ENCODE data around the gene GAL.

GAL gene

DNA sequence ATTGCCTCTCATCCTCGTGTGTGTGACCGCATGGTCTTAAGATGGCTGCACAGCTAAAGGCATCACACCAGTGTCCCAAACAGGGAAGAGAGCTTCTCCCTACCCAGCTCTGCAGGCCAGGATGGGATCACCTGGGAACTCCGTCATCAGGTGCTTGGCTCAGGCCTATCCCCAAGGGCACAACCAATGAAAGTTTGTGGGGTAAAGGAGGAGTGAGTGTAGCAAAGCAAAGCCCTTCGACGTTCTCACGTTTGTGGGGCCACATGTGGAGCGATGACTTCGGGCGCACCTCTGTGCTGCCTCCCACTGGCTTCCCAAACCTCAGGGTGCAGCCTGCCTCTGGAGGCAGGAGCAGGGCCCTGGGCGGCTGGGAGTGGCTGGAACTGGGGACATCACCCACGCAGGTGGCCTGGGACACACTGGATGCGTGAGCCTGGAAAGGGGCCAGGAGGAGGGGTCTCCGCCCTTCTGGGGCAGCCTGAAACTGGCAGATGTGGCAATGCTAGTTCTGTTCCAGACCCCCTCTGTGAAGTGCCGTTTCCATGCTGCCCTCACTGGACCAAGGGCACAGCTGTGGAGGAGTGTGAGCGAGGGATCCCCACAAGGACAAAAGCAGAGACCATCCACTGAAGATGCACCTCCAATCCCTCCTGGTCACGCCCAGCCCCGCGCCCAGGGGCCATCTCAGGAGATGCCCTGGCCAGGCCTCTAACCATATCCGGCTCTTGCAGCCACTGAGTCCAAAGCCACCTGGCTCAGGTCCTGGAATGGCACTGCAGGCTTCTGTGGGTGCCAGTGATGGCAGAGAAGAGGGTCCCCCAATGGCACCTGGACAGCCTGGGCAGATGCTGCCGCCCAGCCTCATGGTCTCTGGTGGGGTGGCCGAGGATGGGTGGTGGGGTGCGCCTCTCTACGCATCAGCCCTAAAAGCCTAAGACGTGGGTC lies 30.6 kb upstream of the GAL start:
- TF ChIP-seq, protein P1, sequence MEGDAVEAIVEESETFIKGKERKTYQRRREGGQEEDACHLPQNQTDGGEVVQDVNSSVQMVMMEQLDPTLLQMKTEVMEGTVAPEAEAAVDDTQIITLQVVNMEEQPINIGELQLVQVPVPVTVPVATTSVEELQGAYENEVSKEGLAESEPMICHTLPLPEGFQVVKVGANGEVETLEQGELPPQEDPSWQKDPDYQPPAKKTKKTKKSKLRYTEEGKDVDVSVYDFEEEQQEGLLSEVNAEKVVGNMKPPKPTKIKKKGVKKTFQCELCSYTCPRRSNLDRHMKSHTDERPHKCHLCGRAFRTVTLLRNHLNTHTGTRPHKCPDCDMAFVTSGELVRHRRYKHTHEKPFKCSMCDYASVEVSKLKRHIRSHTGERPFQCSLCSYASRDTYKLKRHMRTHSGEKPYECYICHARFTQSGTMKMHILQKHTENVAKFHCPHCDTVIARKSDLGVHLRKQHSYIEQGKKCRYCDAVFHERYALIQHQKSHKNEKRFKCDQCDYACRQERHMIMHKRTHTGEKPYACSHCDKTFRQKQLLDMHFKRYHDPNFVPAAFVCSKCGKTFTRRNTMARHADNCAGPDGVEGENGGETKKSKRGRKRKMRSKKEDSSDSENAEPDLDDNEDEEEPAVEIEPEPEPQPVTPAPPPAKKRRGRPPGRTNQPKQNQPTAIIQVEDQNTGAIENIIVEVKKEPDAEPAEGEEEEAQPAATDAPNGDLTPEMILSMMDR (IDR thresholded peaks at IDR 0.05; ENCODE audit: low read depth, low read length) = no peak
- no peak for TF ChIP-seq EZH2phosphoT487 (IDR thresholded peaks at IDR 0.05; ENCODE audit: low read depth)
- H3K27ac ChIP-seq (ENCODE audit: low read length) = no peak overlapping the region
- H3K4me1 ChIP-seq (ENCODE audit: low read length) = peaks cover 12% of the 10 kb centered on the region
- peaks cover 8% of the 10 kb centered on the region; the same call in 1 of the 2 replicates for H3K27me3 ChIP-seq (ENCODE audit: low read depth, low read length)
- no peaks in the 10 kb centered on the region for H3K79me2 ChIP-seq (ENCODE audit: low read length)
- H3K4me3 ChIP-seq (ENCODE audit: low read length) = no peak overlapping the region
- no peaks in the 10 kb centered on the region for H4K20me1 ChIP-seq (ENCODE audit: insufficient read depth, low read length)
- H3K4me2 ChIP-seq (ENCODE audit: low read length) = no peak overlapping the region
- peaks cover 6% of the 10 kb centered on the region; the same call in 1 of the 2 replicates for H3K9me3 ChIP-seq (ENCODE audit: insufficient read depth, low read length)
- H3K36me3 ChIP-seq (replicated peaks; ENCODE audit: low read depth, low read length) = no peaks in the 10 kb centered on the region
- H2AFZ ChIP-seq (ENCODE audit: low read depth, low read length) = no peak overlapping the region
- H3K9ac ChIP-seq (ENCODE audit: low read length) = no peak overlapping the region

DNA sequence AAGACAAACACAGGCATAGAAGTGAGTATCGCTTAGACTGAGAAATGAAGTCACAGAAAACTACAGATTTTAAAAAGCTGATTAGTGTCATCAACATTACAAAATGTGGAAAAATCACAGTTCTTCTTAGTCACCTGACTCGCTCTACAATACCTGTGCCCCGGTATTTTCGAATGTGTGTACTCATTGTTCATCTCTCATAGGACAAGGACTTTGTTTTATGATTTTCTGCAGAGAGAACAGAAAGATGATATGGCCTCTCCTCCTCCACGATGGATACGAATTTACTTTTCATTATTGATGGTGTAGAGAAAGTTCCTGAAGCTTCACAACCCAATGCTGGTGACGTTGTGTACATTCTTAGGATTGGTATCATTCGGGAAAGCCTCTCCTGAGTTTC lies 29.4 kb upstream of the GAL start:
- no peak overlapping the region for H3K4me2 ChIP-seq (ENCODE audit: low read length)
- H4K20me1 ChIP-seq (ENCODE audit: insufficient read depth, low read length) = no peaks in the 10 kb centered on the region
- no peaks in the 10 kb centered on the region for H3K36me3 ChIP-seq (replicated peaks; ENCODE audit: low read depth, low read length)
- peaks cover 12% of the 10 kb centered on the region for H3K4me1 ChIP-seq (ENCODE audit: low read length)
- peaks cover 6% of the 10 kb centered on the region for H3K27me3 ChIP-seq (ENCODE audit: low read depth, low read length)
- no peak for TF ChIP-seq EZH2phosphoT487 (IDR thresholded peaks at IDR 0.05; ENCODE audit: low read depth)
- TF ChIP-seq, protein P1 (IDR thresholded peaks at IDR 0.05; ENCODE audit: low read depth, low read length) = no peak
- no peak overlapping the region for H3K9ac ChIP-seq (ENCODE audit: low read length)
- no peak overlapping the region for H2AFZ ChIP-seq (ENCODE audit: low read depth, low read length)
- H3K9me3 ChIP-seq (ENCODE audit: insufficient read depth, low read length) = peaks cover 6% of the 10 kb centered on the region; the same call in 1 of the 2 replicates
- H3K4me3 ChIP-seq (ENCODE audit: low read length) = no peak overlapping the region
- H3K79me2 ChIP-seq (ENCODE audit: low read length) = no peaks in the 10 kb centered on the region
- no peak overlapping the region for H3K27ac ChIP-seq (ENCODE audit: low read length)

DNA sequence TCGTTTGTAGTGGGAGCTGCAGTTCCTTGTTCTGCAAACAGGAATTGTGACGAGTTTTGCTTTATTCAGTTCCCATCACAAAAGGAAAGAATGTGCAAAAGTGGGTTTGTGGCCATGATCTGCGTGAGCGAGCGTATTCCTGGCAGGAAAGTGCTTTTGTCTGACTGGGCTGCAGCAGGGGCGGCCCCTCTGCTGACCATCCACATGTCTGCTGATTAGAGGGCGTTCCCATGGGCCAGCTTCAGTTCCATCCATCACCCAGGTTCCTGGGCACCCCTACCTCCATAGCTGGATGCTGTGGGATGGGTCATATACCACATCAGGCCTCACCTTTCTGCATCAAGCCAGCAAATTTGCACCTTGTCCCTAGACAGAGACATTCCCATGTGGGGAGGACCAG lies 28.9 kb upstream of the GAL start:
- peaks cover 6% of the 10 kb centered on the region; the same call in 1 of the 2 replicates for H3K9me3 ChIP-seq (ENCODE audit: insufficient read depth, low read length)
- TF ChIP-seq, protein P1 (IDR thresholded peaks at IDR 0.05; ENCODE audit: low read depth, low read length) = no peak
- no peak for TF ChIP-seq EZH2phosphoT487 (IDR thresholded peaks at IDR 0.05; ENCODE audit: low read depth)
- no peak overlapping the region for H2AFZ ChIP-seq (ENCODE audit: low read depth, low read length)
- no peak overlapping the region for H3K4me2 ChIP-seq (ENCODE audit: low read length)
- H4K20me1 ChIP-seq (ENCODE audit: insufficient read depth, low read length) = no peaks in the 10 kb centered on the region
- H3K79me2 ChIP-seq (ENCODE audit: low read length) = no peaks in the 10 kb centered on the region
- H3K4me3 ChIP-seq (ENCODE audit: low read length) = no peak overlapping the region
- no peak overlapping the region for H3K9ac ChIP-seq (ENCODE audit: low read length)
- peaks cover 12% of the 10 kb centered on the region for H3K4me1 ChIP-seq (ENCODE audit: low read length)
- peaks cover 6% of the 10 kb centered on the region for H3K27me3 ChIP-seq (ENCODE audit: low read depth, low read length)
- no peak overlapping the region for H3K27ac ChIP-seq (ENCODE audit: low read length)
- no peaks in the 10 kb centered on the region for H3K36me3 ChIP-seq (replicated peaks; ENCODE audit: low read depth, low read length)

DNA sequence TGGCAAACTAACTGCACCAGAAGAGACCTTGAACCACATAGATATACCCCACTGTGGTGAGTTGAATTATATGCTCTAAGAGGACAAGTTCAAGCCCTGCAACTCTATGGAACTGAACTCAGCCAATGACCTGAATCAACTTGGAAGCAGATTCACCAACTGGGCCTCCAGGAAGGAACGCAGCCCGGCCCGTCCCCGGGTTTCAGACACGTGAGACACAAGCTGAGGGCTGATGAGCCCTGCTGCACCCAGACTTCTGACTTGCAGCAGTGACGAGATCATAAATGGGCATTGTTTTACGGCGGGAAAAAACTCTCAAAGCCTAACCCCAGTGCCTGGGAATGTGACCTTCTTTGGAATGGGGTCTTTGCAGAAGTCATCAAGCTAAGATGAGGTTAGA lies 28.5 kb upstream of the GAL start:
- no peaks in the 10 kb centered on the region for H3K36me3 ChIP-seq (replicated peaks; ENCODE audit: low read depth, low read length)
- no peak overlapping the region for H3K4me3 ChIP-seq (ENCODE audit: low read length)
- H3K4me1 ChIP-seq (ENCODE audit: low read length) = peaks cover 12% of the 10 kb centered on the region
- no peaks in the 10 kb centered on the region for H3K79me2 ChIP-seq (ENCODE audit: low read length)
- no peak overlapping the region for H3K9ac ChIP-seq (ENCODE audit: low read length)
- peaks cover 6% of the 10 kb centered on the region; the same call in 1 of the 2 replicates for H3K9me3 ChIP-seq (ENCODE audit: insufficient read depth, low read length)
- no peak overlapping the region for H2AFZ ChIP-seq (ENCODE audit: low read depth, low read length)
- no peak overlapping the region for H3K27ac ChIP-seq (ENCODE audit: low read length)
- no peak for TF ChIP-seq EZH2phosphoT487 (IDR thresholded peaks at IDR 0.05; ENCODE audit: low read depth)
- TF ChIP-seq, protein P1 (IDR thresholded peaks at IDR 0.05; ENCODE audit: low read depth, low read length) = no peak
- H4K20me1 ChIP-seq (ENCODE audit: insufficient read depth, low read length) = no peaks in the 10 kb centered on the region
- peaks cover 6% of the 10 kb centered on the region for H3K27me3 ChIP-seq (ENCODE audit: low read depth, low read length)
- no peak overlapping the region for H3K4me2 ChIP-seq (ENCODE audit: low read length)
